ENCODE results near the gene ZNF438.

ZNF438 gene

GRCh38 chr10:31000071-31000782, 31.4 kb downstream of the ZNF438 start:
- no peaks in the 10 kb centered on the region for H3K9me3 ChIP-seq
- no peak overlapping the region for H3K27ac ChIP-seq
- H3K27me3 ChIP-seq = no peaks in the 10 kb centered on the region
- H3K4me1 ChIP-seq = peaks cover 0 to 25% (median 2%) of the 10 kb centered on the region in 4 donors
- intact Hi-C loops (cut with DNase I; ENCODE audit: low total_unique reads) = no loop called here
- TF ChIP-seq, protein P1, sequence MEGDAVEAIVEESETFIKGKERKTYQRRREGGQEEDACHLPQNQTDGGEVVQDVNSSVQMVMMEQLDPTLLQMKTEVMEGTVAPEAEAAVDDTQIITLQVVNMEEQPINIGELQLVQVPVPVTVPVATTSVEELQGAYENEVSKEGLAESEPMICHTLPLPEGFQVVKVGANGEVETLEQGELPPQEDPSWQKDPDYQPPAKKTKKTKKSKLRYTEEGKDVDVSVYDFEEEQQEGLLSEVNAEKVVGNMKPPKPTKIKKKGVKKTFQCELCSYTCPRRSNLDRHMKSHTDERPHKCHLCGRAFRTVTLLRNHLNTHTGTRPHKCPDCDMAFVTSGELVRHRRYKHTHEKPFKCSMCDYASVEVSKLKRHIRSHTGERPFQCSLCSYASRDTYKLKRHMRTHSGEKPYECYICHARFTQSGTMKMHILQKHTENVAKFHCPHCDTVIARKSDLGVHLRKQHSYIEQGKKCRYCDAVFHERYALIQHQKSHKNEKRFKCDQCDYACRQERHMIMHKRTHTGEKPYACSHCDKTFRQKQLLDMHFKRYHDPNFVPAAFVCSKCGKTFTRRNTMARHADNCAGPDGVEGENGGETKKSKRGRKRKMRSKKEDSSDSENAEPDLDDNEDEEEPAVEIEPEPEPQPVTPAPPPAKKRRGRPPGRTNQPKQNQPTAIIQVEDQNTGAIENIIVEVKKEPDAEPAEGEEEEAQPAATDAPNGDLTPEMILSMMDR (IDR thresholded peaks at IDR 0.05) = no peak
- H3K36me3 ChIP-seq = no peaks in the 10 kb centered on the region
- no peak for DNase-seq
- H3K4me3 ChIP-seq = no peak overlapping the region

- peak overlapping the region; percentile 10 to 23 for H3K4me3 ChIP-seq
- peak overlapping the region; percentile 23 to 39 for H3K27ac ChIP-seq
- intact Hi-C loops (cut with DNase I; ENCODE audit: low total_unique reads) = no loop called here
- no peaks in the 10 kb centered on the region for H3K9me3 ChIP-seq
- peak in 1 of 2 donors; percentile 45 for DNase-seq
- no peaks in the 10 kb centered on the region for H3K36me3 ChIP-seq
- no peaks in the 10 kb centered on the region for H3K27me3 ChIP-seq
- TF ChIP-seq, protein P1 (IDR thresholded peaks at IDR 0.05) = no peak
- peaks cover 0 to 14% (median 2%) of the 10 kb centered on the region in 4 donors for H3K4me1 ChIP-seq
Measured at GRCh38 chr10:30999070-30999712, 32.5 kb downstream of the ZNF438 start.

GRCh38 chr10:30997536-30998235, 34.0 kb downstream of the ZNF438 start:
- no peaks in the 10 kb centered on the region for H3K36me3 ChIP-seq
- H3K4me1 ChIP-seq = peaks cover 0 to 20% (median 7%) of the 10 kb centered on the region in 4 donors
- H3K27ac ChIP-seq = no peak overlapping the region
- no peaks in the 10 kb centered on the region for H3K9me3 ChIP-seq
- TF ChIP-seq, protein P1 (IDR thresholded peaks at IDR 0.05) = no peak
- intact Hi-C loops (cut with DNase I; ENCODE audit: low total_unique reads) = no loop called here
- DNase-seq = no peak
- no peaks in the 10 kb centered on the region for H3K27me3 ChIP-seq
- no peak overlapping the region for H3K4me3 ChIP-seq

DNA sequence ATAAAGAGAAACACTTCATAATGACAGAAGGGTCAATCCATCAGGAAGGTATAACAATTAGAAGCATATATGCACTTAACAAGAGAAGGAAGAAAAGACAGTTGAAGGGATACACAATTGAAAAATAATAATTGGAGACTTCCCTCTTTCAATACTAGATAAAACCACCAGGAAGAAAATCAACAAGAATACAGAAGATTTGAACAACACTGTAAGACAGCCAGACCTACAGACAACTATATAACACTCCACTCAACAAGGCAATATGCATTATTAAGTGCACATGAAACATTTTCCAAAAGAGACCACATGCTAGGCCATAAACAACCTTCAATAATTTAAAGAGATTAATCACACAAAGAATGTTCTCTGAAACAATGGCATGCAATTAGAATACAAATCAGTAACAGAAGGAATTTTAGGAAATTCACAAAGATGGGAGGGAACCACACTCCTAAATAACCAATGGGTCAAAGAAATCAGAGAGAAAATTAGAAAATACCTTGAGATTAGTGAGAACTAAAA, 35.1 kb downstream of the ZNF438 start:
- Histone ChIP-seq H3K27me3 (no peaks in the 10 kb centered on the region), H3K27ac (no peak overlapping the region), H3K4me1 (peaks cover 0 to 32% (median 10%) of the 10 kb centered on the region in 4 donors), H3K36me3 (no peaks in the 10 kb centered on the region), H3K9me3 (no peaks in the 10 kb centered on the region), H3K4me3 (no peak overlapping the region)
- no peak for DNase-seq
- TF ChIP-seq, protein P1 (IDR thresholded peaks at IDR 0.05) = no peak
- intact Hi-C loops (cut with DNase I; ENCODE audit: low total_unique reads) = no loop called here

GRCh38 chr10:30995081-30995770, 36.4 kb downstream of the ZNF438 start:
- no peak for DNase-seq
- Histone ChIP-seq H3K4me1 (peaks cover 0 to 38% (median 15%) of the 10 kb centered on the region in 4 donors), H3K27me3 (no peaks in the 10 kb centered on the region), H3K4me3 (no peak overlapping the region), H3K27ac (no peak overlapping the region), H3K36me3 (no peaks in the 10 kb centered on the region), H3K9me3 (no peaks in the 10 kb centered on the region)
- TF ChIP-seq, protein P1 (IDR thresholded peaks at IDR 0.05) = no peak
- intact Hi-C loops (cut with DNase I; ENCODE audit: low total_unique reads) = no loop called here
